ENCODE data around the gene PNMA6A. TPM values are rescaled to one million over a fixed set of nuclear protein-coding genes. Genes with fewer than 3 reads are reported as not detected.
A peak's percentile ranks its signal among the peaks of the same experiment; 100 is the strongest.

Gene PNMA6A
- total and polyA plus RNA-seq, 8 donors, result 0.37 to 2.3 (median 0.86) TPM

- H3K36me3 ChIP-seq, result no peaks in the 10 kb centered on the region
- no peak for DNase-seq
- no peaks in the 10 kb centered on the region for H3K9me3 ChIP-seq
Observed at GRCh38 chrX:153057281-153057680, 15.0 kb upstream of the PNMA6A start.

DNA sequence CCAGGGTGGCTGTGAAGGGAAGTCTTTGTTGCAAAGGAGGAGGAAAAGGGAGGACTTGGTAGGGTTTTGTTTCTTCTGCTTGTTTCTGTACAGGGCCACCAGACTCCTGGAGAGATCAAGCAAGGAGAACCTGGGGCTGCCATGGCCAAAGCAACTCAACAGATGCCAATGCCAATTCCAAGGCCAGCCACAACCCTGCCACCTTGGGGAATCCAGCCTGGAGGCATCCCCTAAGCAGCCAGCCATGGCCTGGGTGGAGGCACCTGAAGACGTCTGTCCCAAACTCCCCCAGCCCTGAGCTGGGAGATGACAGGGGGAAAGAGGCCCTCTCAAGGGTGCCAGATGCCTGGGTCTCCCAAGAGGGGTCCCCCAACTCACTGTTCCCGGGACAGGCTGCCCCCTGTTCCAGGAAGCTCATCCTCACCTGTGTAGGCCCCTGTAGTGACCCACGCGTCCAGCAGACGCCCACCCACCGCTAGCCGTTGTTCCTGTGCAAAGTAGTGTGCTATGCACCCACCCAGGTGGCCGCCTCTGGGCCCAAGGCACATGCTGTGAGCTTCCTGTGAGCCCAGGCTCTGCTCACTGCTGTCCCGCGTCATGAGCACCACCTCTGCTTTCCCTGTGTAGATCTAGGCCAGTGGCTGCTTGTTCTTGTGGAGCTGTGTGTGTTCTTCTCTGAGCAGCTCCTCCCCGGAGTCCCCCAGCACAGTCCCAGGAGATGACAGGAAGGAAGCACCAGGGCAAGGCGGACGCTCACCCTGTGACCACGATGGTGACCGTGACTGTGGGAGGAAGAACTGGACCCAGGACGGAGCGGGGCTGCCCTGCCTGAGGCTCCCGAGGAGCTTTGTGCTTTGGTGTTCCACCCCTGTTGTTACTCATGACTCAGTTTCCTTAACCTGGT is 12.8 kb upstream of the PNMA6A start:
- DNase-seq, result peak in 2 of 6 donors; percentile 17 to 64
- H3K36me3 ChIP-seq, result no peaks in the 10 kb centered on the region
- no peaks in the 10 kb centered on the region for H3K9me3 ChIP-seq
- no peak for TF ChIP-seq CTCF (IDR thresholded peaks at IDR 0.05)
- no peaks in the 10 kb centered on the region for H3K4me1 ChIP-seq
- no peak overlapping the region for H3K4me3 ChIP-seq
- no peak for FAIRE-seq
- H3K27me3 ChIP-seq, result peaks cover 0 to 13% (median 3%) of the 10 kb centered on the region in 4 donors
- ATAC-seq, result no peak
- no peak overlapping the region for H3K27ac ChIP-seq
- WGBS, 2 donors, result 81 to 83% methylated on average over 18 of the region's 18 CpGs
- intact Hi-C loops (cut with DNase I), result no loop called here

More at GRCh38 chrX:153057281-153057680, 15.0 kb upstream of the PNMA6A start:
- no peak for TF ChIP-seq CTCF (IDR thresholded peaks at IDR 0.05)
- FAIRE-seq (no peak), ATAC-seq (no peak)
- Histone ChIP-seq H3K27ac (no peak overlapping the region), H3K4me1 (no peaks in the 10 kb centered on the region), H3K27me3 (peaks cover 0 to 13% (median 3%) of the 10 kb centered on the region in 4 donors), H3K4me3 (no peak overlapping the region)
- intact Hi-C loops (cut with DNase I), result no loop called here
- WGBS, 2 donors, result 36 to 68% methylated on average over 11 of the region's 11 CpGs

GRCh38 chrX:153060095-153060445 is 12.2 kb upstream of the PNMA6A start:
- no peak overlapping the region for H3K4me3 ChIP-seq
- H3K36me3 ChIP-seq, result no peaks in the 10 kb centered on the region
- DNase-seq (peak in 1 of 6 donors; percentile 19), FAIRE-seq (no peak), ATAC-seq (no peak)
- intact Hi-C loops (cut with DNase I), result no loop called here
- 67 to 74% methylated on average over 8 of the region's 8 CpGs for WGBS, 2 donors
- H3K27ac ChIP-seq, result no peak overlapping the region
- no peak for TF ChIP-seq CTCF (IDR thresholded peaks at IDR 0.05)
- H3K4me1 ChIP-seq, result no peaks in the 10 kb centered on the region
- H3K27me3 ChIP-seq, result peaks cover 0 to 13% (median 3%) of the 10 kb centered on the region in 4 donors
- H3K9me3 ChIP-seq, result no peaks in the 10 kb centered on the region

DNA sequence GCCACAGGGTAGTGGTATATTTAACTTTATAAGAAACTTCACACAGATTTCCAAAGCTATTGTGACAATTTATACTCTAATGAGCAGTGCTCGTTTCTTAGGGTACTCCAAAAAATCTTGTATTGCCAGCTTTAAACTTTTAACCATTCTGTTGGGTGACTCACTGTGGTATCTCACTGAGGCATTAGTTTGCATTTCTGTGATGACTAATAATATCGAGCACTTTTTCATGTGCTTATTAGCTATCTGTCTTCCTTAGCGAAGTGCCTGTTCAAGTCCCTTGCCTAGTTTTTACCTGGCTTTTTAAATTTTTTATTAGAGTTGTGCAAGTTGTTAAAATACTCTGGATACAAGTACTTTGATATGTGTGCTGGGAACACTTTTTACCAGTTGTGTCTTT is 10.5 kb upstream of the PNMA6A start:
- 37 to 41% methylated on average over 3 of the region's 3 CpGs for WGBS, 2 donors

More for the DNA sequence above, 10.5 kb upstream of the PNMA6A start:
- H3K27ac ChIP-seq, result no peak overlapping the region
- no peak for DNase-seq
- no peak for ATAC-seq
- no peak for FAIRE-seq
- no peak overlapping the region for H3K4me3 ChIP-seq
- intact Hi-C loops (cut with DNase I), result no loop called here
- H3K9me3 ChIP-seq, result no peaks in the 10 kb centered on the region
- no peaks in the 10 kb centered on the region for H3K36me3 ChIP-seq
- peaks cover 0 to 13% (median 3%) of the 10 kb centered on the region in 4 donors for H3K27me3 ChIP-seq
- no peak for TF ChIP-seq CTCF (IDR thresholded peaks at IDR 0.05)
- no peaks in the 10 kb centered on the region for H3K4me1 ChIP-seq

Data from pancreas (tissue), 10 donors.